OCI-LY3 (cell line): ENCODE measurements around the gene BTG1.
A peak's percentile ranks its signal among the peaks of the same experiment; 100 is the strongest.

Experiments used
- H2AFZ ChIP-seq: fragments of 200-600, 300-600 bp; shearing (Covaris generic); 2 replicates; pipeline ENCODE4 v1.6.0; 2014; ENCODE audit warnings: antibody characterized with exemption, low read depth, low read length
- H3K27ac ChIP-seq: fragments of 200-600, 300-600 bp; sonication (generic); 2 replicates; pipeline ENCODE4 v1.5.1; 2014; ENCODE audit warnings: mild to moderate bottlenecking, low read length, moderate library complexity, mixed read lengths
- H3K27me3 ChIP-seq: fragments of 200-600, 300-600 bp; sonication (generic); 2 replicates; pipeline ENCODE4 v1.6.1; 2014; ENCODE audit warnings: low read depth, low read length, mixed read lengths
- H3K36me3 ChIP-seq: fragments of 200-600, 300-600 bp; sonication (generic); replicated peaks from 2 replicates; pipeline ENCODE3; 2014; ENCODE audit warnings: low read depth, low read length, mixed read lengths
- H3K4me1 ChIP-seq: fragments of 300-600, 200-600 bp; sonication (generic); 2 replicates; pipeline ENCODE4 v1.6.1; 2014; ENCODE audit warnings: low read length, mixed read lengths
- H3K4me2 ChIP-seq: fragments of 200-600, 300-600 bp; sonication (generic); 2 replicates; pipeline ENCODE4 v1.6.1; 2014; ENCODE audit warnings: low read length, mixed read lengths
- H3K4me3 ChIP-seq: fragments of 300-600, 200-600 bp; sonication (generic); 2 replicates; pipeline ENCODE4 v1.5.1; 2014; ENCODE audit warnings: antibody characterized with exemption, mild to moderate bottlenecking, low read length, moderate library complexity
- H3K79me2 ChIP-seq: fragments of 300-600, 200-600 bp; shearing (Covaris generic); 2 replicates; pipeline ENCODE4 v1.6.1; 2014; ENCODE audit warnings: mild to moderate bottlenecking, low read length, mixed read lengths
- H3K9ac ChIP-seq: fragments of 300-600, 200-600 bp; shearing (Covaris generic); 2 replicates; pipeline ENCODE4 v1.6.0; 2014; ENCODE audit warnings: mild to moderate bottlenecking, low read length, moderate library complexity
- H3K9me3 ChIP-seq: fragments of 200-600, 300-600 bp; shearing (Covaris generic); 2 replicates; pipeline ENCODE4 v1.6.1; 2014; ENCODE audit warnings: low read length, mixed read lengths; ENCODE audit not compliant: insufficient read depth
- H4K20me1 ChIP-seq: fragments of 200-600, 300-600 bp; sonication (generic); 2 replicates; pipeline ENCODE4 v1.6.1; 2016; ENCODE audit warnings: low read length, mixed read lengths; ENCODE audit not compliant: insufficient read depth
- EZH2phosphoT487 ChIP-seq: fragments of 200-600 bp; shearing (Covaris generic); IDR thresholded peaks from 2 replicates; pipeline ENCODE4 v1.6.1; 2018; ENCODE audit warnings: antibody characterized with exemption, mixed run types, low read depth
- TF ChIP-seq, protein P1 (sequence below): fragments of 200-600, 300-600 bp; sonication (generic); IDR thresholded peaks from 2 replicates; pipeline ENCODE4 v1.5.1; 2014; ENCODE audit warnings: antibody characterized with exemption, low read length, low read depth

The BTG1 gene

DNA sequence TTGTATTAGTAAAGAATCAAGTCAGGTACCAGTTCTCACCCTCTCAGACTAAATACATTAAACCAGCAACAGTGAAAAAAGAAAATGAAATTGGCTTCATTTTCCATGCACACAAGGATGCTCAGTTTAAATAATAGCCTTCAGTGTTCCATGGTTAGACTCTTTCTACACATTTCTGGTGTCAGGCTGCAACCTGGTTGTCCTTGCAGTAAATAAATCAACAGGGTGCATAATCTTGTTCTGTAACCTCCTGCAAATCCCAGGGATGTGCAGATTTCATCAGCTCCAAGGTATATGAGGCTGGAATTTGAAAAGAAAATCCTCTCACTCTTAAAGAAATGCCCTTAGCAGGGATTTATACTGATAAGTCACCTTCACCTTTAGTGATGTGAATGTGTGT is 46.7 kb upstream of the BTG1 start:
- Histone ChIP-seq H3K79me2 (no peaks in the 10 kb centered on the region), H3K4me1 (peaks cover 34% of the 10 kb centered on the region), H3K9ac (no peak overlapping the region), H3K27ac (no peak overlapping the region), H3K27me3 (no peaks in the 10 kb centered on the region), H3K4me2 (no peak overlapping the region), H4K20me1 (no peaks in the 10 kb centered on the region), H2AFZ (no peak overlapping the region), H3K36me3 (peaks cover 3% of the 10 kb centered on the region), H3K9me3 (0 out of 2 replicates have a peak, but pooled peaks cover 7% of the 10 kb centered on the region), H3K4me3 (no peak overlapping the region)
- TF ChIP-seq, protein P1, sequence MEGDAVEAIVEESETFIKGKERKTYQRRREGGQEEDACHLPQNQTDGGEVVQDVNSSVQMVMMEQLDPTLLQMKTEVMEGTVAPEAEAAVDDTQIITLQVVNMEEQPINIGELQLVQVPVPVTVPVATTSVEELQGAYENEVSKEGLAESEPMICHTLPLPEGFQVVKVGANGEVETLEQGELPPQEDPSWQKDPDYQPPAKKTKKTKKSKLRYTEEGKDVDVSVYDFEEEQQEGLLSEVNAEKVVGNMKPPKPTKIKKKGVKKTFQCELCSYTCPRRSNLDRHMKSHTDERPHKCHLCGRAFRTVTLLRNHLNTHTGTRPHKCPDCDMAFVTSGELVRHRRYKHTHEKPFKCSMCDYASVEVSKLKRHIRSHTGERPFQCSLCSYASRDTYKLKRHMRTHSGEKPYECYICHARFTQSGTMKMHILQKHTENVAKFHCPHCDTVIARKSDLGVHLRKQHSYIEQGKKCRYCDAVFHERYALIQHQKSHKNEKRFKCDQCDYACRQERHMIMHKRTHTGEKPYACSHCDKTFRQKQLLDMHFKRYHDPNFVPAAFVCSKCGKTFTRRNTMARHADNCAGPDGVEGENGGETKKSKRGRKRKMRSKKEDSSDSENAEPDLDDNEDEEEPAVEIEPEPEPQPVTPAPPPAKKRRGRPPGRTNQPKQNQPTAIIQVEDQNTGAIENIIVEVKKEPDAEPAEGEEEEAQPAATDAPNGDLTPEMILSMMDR, result no peak
- no peak for TF ChIP-seq EZH2phosphoT487

DNA sequence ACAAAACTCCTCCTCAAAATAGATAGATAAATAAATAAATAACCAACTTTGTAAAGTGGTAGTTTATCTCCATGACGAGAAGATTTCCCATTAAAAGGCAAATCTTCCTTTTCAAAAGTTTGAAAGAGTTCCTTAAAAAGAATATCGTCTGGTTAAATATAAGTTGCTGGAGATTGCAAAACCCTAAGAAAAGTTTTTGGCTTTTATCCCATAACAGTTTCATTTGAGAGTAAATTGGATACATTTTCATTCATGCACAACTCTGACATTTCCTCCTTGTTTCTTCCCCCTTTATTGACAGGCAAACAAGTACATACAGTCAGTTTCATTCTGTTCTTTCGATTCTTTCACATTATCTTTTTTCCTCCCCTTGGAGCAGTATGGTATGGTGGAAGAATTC is 45.4 kb upstream of the BTG1 start:
- Histone ChIP-seq H3K79me2 (no peaks in the 10 kb centered on the region), H3K9me3 (no peaks in the 10 kb centered on the region), H3K4me3 (no peak overlapping the region), H2AFZ (no peak overlapping the region), H3K27ac (no peak overlapping the region), H3K4me2 (no peak overlapping the region), H3K27me3 (no peaks in the 10 kb centered on the region), H3K36me3 (no peaks in the 10 kb centered on the region), H4K20me1 (no peaks in the 10 kb centered on the region), H3K9ac (no peak overlapping the region), H3K4me1 (peaks cover 47% of the 10 kb centered on the region)
- no peak for TF ChIP-seq EZH2phosphoT487
- TF ChIP-seq, protein P1, result no peak

DNA sequence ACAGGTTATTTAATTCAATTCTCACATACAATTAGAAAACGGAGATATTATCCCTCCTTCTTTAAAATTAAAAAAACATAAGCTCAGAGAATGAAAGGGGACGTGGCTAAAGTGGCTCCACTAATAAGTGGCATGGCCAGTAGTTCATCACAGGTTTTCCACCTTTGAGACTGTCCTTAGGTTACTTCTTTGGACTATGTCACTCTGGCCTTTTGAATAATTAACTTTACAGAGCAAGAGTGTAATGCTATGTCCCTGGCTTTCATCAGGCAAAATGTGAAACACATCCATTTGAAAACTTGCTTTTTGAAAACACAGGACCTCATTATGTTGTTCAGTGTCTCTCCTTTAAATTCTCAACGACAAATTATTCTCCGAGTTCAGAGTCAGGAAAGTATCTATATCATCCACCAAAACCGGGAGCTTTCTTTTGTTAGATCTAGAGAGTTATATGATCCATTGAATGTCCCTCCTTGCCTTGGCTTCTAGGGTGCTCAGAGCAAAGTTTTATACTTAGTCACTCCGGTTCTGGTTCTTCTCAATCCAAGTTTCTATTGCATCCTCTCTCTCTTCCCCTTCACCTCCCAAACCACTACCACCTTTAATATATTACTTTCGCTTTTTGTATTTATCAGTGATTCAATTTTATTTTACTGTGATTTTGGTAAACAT is 43.0 kb upstream of the BTG1 start:
- H3K36me3 ChIP-seq, result peaks cover 6% of the 10 kb centered on the region
- H3K27me3 ChIP-seq, result no peaks in the 10 kb centered on the region
- H2AFZ ChIP-seq, result no peak overlapping the region
- no peak overlapping the region for H3K4me3 ChIP-seq
- H3K27ac ChIP-seq, result no peak overlapping the region
- no peaks in the 10 kb centered on the region for H4K20me1 ChIP-seq
- no peaks in the 10 kb centered on the region for H3K79me2 ChIP-seq
- peaks cover 63% of the 10 kb centered on the region for H3K4me1 ChIP-seq
- H3K9ac ChIP-seq, result no peak overlapping the region
- H3K4me2 ChIP-seq, result peak overlapping the region; percentile 16
- H3K9me3 ChIP-seq, result no peaks in the 10 kb centered on the region
- TF ChIP-seq, protein P1, result no peak
- no peak for TF ChIP-seq EZH2phosphoT487

DNA sequence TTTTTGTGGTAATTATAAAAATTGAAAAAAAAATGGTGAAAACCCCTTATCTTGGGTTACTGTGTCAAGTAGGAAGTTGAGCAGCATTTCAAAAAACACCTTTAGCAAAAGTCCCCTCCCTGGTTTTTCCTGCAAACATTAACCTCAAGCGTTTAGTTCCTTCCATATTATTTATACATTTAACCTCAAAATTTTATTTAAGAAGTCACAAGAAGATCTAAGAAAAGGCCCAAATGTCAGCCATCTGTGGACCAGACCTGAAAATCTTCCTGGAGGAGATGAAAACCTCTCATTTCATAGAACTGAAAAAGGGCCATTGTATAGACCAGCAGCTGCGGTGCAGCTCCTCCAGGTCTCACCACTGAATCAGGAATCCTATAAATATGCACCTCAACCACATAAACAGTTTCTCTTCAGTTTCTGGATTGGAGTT is 40.4 kb upstream of the BTG1 start:
- peaks cover 60% of the 10 kb centered on the region for H3K4me1 ChIP-seq

More for the DNA sequence above, 40.4 kb upstream of the BTG1 start:
- H2AFZ ChIP-seq, result no peak overlapping the region
- H3K9me3 ChIP-seq, result no peaks in the 10 kb centered on the region
- no peaks in the 10 kb centered on the region for H3K27me3 ChIP-seq
- H3K4me3 ChIP-seq, result peak overlapping the region; percentile 61
- peak overlapping the region; percentile 84 for H3K4me2 ChIP-seq
- H3K36me3 ChIP-seq, result peaks cover 8% of the 10 kb centered on the region
- TF ChIP-seq, protein P1, result no peak
- TF ChIP-seq EZH2phosphoT487, result no peak
- no peaks in the 10 kb centered on the region for H4K20me1 ChIP-seq
- H3K79me2 ChIP-seq, result no peaks in the 10 kb centered on the region
- H3K9ac ChIP-seq, result peak overlapping the region; percentile 76
- peak overlapping the region; percentile 94 for H3K27ac ChIP-seq
